Measurements from ENCODE around the gene CPNE9. TPM values are rescaled to one million over a fixed set of nuclear protein-coding genes. Genes with fewer than 3 reads are reported as not detected.

Gene CPNE9
- total RNA-seq, 1 donor from 2014 or later, result not detected

DNA sequence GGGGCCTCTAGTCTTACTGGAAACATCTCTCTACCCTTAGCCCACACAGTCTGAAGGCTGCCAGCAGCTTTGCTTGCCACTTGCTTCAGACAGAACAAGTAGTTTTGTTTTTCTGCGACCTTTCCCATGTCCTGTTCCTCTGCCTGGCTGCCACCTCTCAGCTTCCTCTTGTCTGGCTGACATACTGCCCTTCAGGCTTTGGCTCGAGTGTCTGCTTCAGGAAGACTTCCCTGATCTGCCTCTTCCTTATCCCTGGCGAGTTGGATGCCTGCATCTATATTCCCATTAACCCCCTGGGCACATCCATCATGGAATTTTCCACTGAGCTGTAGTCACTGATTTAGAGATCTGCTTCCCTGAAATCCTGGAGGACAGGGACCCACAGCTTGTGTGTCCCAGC lies 25.1 kb upstream of the CPNE9 start:
- peaks cover 1% of the 10 kb centered on the region for H3K36me3 ChIP-seq (ENCODE audit: control insufficient read depth, insufficient read depth, low read length)

DNA sequence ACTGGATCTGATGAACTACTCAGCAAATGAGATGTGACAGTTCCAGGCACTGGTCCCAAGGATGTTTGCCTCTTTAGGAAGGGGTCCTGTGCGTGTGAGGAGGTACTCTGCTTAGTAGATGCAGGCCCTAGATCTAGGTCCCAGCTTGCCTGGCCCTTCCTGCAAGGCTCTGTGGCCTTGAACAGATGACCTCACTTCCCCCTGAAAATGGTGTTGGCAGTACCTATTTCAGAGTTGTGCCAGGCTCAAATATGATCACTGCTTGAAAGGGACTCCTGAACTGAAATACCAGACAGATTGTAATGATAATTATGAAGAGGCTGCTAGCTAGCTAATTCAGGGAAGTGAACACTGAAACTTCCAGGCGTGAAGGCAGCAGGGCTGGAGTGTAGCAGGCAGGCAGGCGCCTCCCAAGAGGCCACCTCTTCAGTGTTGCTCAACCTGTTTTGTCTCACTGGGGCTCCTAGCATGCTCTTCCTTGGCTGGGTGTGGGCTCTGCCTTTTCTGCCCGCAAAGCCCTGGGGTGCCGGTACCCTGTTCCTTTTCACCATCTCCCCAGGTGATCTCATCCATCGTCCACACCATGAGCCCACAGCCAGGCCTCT lies 24.1 kb upstream of the CPNE9 start:
- DNase-seq (ENCODE audit: low read depth), result no peak
- H3K27me3 ChIP-seq (ENCODE audit: control insufficient read depth, insufficient read depth, low read length), result no peaks in the 10 kb centered on the region
- H3K4me3 ChIP-seq (ENCODE audit: low read depth, low read length), result no peak overlapping the region
- H3K36me3 ChIP-seq (ENCODE audit: control insufficient read depth, insufficient read depth, low read length), result peaks cover 1% of the 10 kb centered on the region
- TF ChIP-seq, protein P1, sequence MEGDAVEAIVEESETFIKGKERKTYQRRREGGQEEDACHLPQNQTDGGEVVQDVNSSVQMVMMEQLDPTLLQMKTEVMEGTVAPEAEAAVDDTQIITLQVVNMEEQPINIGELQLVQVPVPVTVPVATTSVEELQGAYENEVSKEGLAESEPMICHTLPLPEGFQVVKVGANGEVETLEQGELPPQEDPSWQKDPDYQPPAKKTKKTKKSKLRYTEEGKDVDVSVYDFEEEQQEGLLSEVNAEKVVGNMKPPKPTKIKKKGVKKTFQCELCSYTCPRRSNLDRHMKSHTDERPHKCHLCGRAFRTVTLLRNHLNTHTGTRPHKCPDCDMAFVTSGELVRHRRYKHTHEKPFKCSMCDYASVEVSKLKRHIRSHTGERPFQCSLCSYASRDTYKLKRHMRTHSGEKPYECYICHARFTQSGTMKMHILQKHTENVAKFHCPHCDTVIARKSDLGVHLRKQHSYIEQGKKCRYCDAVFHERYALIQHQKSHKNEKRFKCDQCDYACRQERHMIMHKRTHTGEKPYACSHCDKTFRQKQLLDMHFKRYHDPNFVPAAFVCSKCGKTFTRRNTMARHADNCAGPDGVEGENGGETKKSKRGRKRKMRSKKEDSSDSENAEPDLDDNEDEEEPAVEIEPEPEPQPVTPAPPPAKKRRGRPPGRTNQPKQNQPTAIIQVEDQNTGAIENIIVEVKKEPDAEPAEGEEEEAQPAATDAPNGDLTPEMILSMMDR (IDR thresholded peaks at IDR 0.05; ENCODE audit: insufficient read depth, low read length, poor library complexity, severe bottlenecking), result no peak

More for the DNA sequence above, 25.1 kb upstream of the CPNE9 start:
- H3K27me3 ChIP-seq (ENCODE audit: control insufficient read depth, insufficient read depth, low read length), result no peaks in the 10 kb centered on the region
- TF ChIP-seq, protein P1 (IDR thresholded peaks at IDR 0.05; ENCODE audit: insufficient read depth, low read length, poor library complexity, severe bottlenecking), result no peak
- no peak for DNase-seq (ENCODE audit: low read depth)
- H3K4me3 ChIP-seq (ENCODE audit: low read depth, low read length), result no peak overlapping the region

DNA sequence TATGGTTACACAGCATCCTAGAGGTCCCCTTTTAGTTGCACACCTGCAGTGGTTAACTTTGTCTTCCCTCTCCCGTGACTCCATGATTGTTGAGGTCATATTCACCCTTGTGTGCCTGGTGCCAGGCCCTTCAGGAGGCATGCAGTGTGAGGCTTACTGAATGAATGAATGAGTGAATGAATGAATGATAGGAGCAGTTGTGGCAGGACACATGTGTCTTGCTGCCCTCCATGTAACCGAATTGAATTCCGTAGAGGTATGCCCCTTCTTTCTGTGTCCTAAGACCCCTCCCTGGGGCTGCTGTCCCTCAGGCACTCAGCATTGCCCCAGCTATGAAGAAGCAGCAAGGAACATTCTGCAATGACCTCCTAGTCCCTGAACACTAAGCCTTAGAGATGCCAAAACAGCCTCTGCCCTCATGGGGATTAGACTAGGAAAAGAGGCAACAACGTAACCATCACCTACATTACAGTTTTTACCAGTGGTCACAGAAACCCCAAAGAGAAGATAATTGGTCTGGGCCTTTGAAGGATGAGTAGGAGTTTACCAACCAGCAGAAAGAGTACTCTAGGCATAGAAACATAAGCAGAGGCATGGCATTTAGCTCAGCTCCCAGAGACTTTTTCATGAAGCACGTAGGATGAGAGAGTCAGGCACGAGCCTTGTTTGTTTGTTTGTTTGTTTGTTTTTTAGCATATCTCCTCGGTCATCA lies 22.5 kb upstream of the CPNE9 start:
- TF ChIP-seq, protein P1 (IDR thresholded peaks at IDR 0.05; ENCODE audit: insufficient read depth, low read length, poor library complexity, severe bottlenecking), result no peak
- H3K4me3 ChIP-seq (ENCODE audit: low read depth, low read length), result no peak overlapping the region
- no peaks in the 10 kb centered on the region for H3K27me3 ChIP-seq (ENCODE audit: control insufficient read depth, insufficient read depth, low read length)
- H3K36me3 ChIP-seq (ENCODE audit: control insufficient read depth, insufficient read depth, low read length), result peaks cover 1% of the 10 kb centered on the region
- no peak for DNase-seq (ENCODE audit: low read depth)

DNA sequence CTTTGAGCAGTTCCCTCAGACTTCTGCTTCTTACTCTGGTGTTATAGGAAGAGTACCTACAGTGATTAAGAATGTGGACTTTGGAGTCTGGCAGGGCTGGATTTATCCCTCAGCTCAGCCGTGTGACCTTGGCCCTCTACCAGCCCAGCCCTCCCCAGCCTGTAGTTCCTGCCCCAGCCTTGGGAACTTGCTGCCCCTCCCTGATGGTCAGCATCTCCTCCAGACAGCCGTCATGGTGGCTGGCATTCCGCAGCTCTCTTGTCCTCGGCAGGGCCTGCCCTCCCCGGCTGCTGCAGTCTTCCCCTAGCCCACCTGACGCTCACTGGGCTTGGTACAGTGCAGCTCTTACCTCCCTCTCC lies 21.9 kb upstream of the CPNE9 start:
- no peak for DNase-seq (ENCODE audit: low read depth)
- H3K4me3 ChIP-seq (ENCODE audit: low read depth, low read length), result no peak overlapping the region
- H3K27me3 ChIP-seq (ENCODE audit: control insufficient read depth, insufficient read depth, low read length), result no peaks in the 10 kb centered on the region
- peaks cover 1% of the 10 kb centered on the region for H3K36me3 ChIP-seq (ENCODE audit: control insufficient read depth, insufficient read depth, low read length)
- TF ChIP-seq, protein P1 (IDR thresholded peaks at IDR 0.05; ENCODE audit: insufficient read depth, low read length, poor library complexity, severe bottlenecking), result no peak

DNA sequence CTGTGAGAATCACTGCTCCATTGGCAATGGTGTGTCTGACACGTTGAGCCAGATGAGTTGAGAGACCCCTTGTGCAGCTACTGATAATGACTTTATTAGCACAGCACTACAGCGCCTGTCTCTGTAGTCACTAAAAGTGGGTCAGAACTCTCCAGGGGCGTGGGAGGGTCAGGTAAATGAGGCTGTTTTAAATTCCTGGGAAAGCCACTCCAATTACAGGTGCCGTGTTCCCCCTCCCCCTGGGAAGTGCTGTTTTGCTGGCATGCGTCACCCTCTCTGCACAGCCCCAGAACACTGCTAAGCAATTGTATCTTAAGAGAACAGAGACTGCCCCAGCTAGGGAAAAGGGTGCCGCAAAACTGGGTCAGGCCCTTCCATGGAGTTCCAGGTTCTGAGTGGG lies 21.5 kb upstream of the CPNE9 start:
- TF ChIP-seq, protein P1 (IDR thresholded peaks at IDR 0.05; ENCODE audit: insufficient read depth, low read length, poor library complexity, severe bottlenecking), result no peak
- no peak overlapping the region for H3K4me3 ChIP-seq (ENCODE audit: low read depth, low read length)
- peaks cover 1% of the 10 kb centered on the region for H3K36me3 ChIP-seq (ENCODE audit: control insufficient read depth, insufficient read depth, low read length)
- H3K27me3 ChIP-seq (ENCODE audit: control insufficient read depth, insufficient read depth, low read length), result no peaks in the 10 kb centered on the region
- no peak for DNase-seq (ENCODE audit: low read depth)

Measured in kidney epithelial cell (primary cell).